Thoracic aorta (tissue), 2 donors: ENCODE data around the gene TFDP2. TPM values are rescaled to one million over a fixed set of nuclear protein-coding genes. Genes with fewer than 3 reads are reported as not detected.
A peak's percentile ranks its signal among the peaks of the same experiment; 100 is the strongest.

Experiments
- ATAC-seq: fragments of 150-250 bp; one replicate; pipeline ENCODE4 v1.8.0; 2017; ENCODE audit warnings: low read depth; ENCODE audit not compliant: insufficient number of reproducible peaks, low FRiP score
- DNase-seq: peaks from one replicate; pipeline ENCODE4 v3.0.0-alpha.2; 2020; ENCODE audit warnings: low spot score
- H3K27ac ChIP-seq, 2 donors: fragments of 200-600 bp; sonication (generic); 1 replicate in 1 of 2; 2 replicates in 1 of 2; pipeline ENCODE4 v1.5.1; 2016; ENCODE audit warnings: mild to moderate bottlenecking in 2 of 2, moderate library complexity in 2 of 2
- H3K27me3 ChIP-seq: fragments of 200-600 bp; sonication (generic); replicated peaks from 2 replicates; pipeline ENCODE4 v1.6.0; 2016; ENCODE audit warnings: mild to moderate bottlenecking; ENCODE audit not compliant: insufficient read depth
- H3K36me3 ChIP-seq: fragments of 200-600 bp; sonication (generic); one replicate; pipeline ENCODE4 v1.5.1; 2016
- H3K4me1 ChIP-seq, 2 donors: fragments of 200-600 bp; sonication (generic); 1 replicate in 1 of 2; 2 replicates in 1 of 2; pipeline versions ENCODE4 v1.5.1 to v1.6.0; 2016; ENCODE audit warnings: low read depth in 2 of 2, mild to moderate bottlenecking in 1 of 2; ENCODE audit not compliant: control insufficient read depth in 1 of 2
- H3K4me3 ChIP-seq: fragments of 200-600 bp; sonication (generic); 2 replicates; pipeline ENCODE4 v1.5.1; 2016; ENCODE audit warnings: mild to moderate bottlenecking
- H3K9me3 ChIP-seq: fragments of 200-600 bp; sonication (generic); 2 replicates; pipeline ENCODE4 v1.5.1; 2016
- CTCF ChIP-seq: fragments of 200-600 bp; sonication (generic); IDR thresholded peaks from one replicate; pipeline ENCODE4 v1.5.1; 2019; ENCODE audit warnings: antibody characterized with exemption
- total RNA-seq, 2 donors: library from RNA; depleted of rRNA; stranded (reverse); fragments of >200 nt; gene quantifications; one replicate each; pipeline versions ENCODE4 v1.1.0 to v1.2.3, GENCODE V29; 2016

TFDP2 gene
- total RNA-seq, 2 donors from 2014 or later, result 29.2 to 210 TPM

GRCh38 chr3:142031575-142031974, 117.8 kb downstream of the TFDP2 start:
- Histone ChIP-seq H3K27me3 (no peaks in the 10 kb centered on the region), H3K27ac (no peak overlapping the region), H3K4me1 (peaks cover 13 to 17% of the 10 kb centered on the region in 2 donors), H3K36me3 (no peaks in the 10 kb centered on the region), H3K4me3 (no peak overlapping the region), H3K9me3 (no peaks in the 10 kb centered on the region)
- ATAC-seq (no peak), DNase-seq (no peak)
- TF ChIP-seq CTCF, result no peak

- no peak for TF ChIP-seq CTCF
- Histone ChIP-seq H3K27me3 (no peaks in the 10 kb centered on the region), H3K27ac (no peak overlapping the region), H3K4me1 (peaks cover 13 to 17% of the 10 kb centered on the region in 2 donors), H3K9me3 (no peaks in the 10 kb centered on the region), H3K4me3 (no peak overlapping the region), H3K36me3 (no peaks in the 10 kb centered on the region)
- no peak for ATAC-seq
- DNase-seq, result no peak
Measured at GRCh38 chr3:142029791-142030190, 119.6 kb downstream of the TFDP2 start.

- Histone ChIP-seq H3K4me1 (peaks cover 13 to 17% of the 10 kb centered on the region in 2 donors), H3K36me3 (no peaks in the 10 kb centered on the region), H3K27me3 (no peaks in the 10 kb centered on the region), H3K27ac (peak overlapping the region in 1 of 2 donors; percentile 20), H3K4me3 (peak overlapping the region; percentile 77), H3K9me3 (no peaks in the 10 kb centered on the region)
- no peak for DNase-seq
- ATAC-seq, result no peak
- TF ChIP-seq CTCF, result no peak
Measured at GRCh38 chr3:142029052-142029642, 120.2 kb downstream of the TFDP2 start.

- Histone ChIP-seq H3K27ac (no peak overlapping the region), H3K27me3 (no peaks in the 10 kb centered on the region), H3K4me3 (peak overlapping the region; percentile 77), H3K9me3 (no peaks in the 10 kb centered on the region), H3K36me3 (no peaks in the 10 kb centered on the region), H3K4me1 (peaks cover 13 to 17% of the 10 kb centered on the region in 2 donors)
- TF ChIP-seq CTCF, result peak; percentile 14
- ATAC-seq, result no peak
- no peak for DNase-seq
Measured at GRCh38 chr3:142028243-142028777, 121.0 kb downstream of the TFDP2 start.

- Histone ChIP-seq H3K36me3 (no peaks in the 10 kb centered on the region), H3K27me3 (no peaks in the 10 kb centered on the region), H3K4me3 (peak overlapping the region; percentile 77), H3K9me3 (no peaks in the 10 kb centered on the region), H3K4me1 (peaks cover 13 to 17% of the 10 kb centered on the region in 2 donors), H3K27ac (no peak overlapping the region)
- no peak for DNase-seq
- ATAC-seq, result no peak
- no peak for TF ChIP-seq CTCF
Measured at GRCh38 chr3:142027735-142028134, 121.6 kb downstream of the TFDP2 start.
